ENCODE measurements around the gene CRELD2.

DNA sequence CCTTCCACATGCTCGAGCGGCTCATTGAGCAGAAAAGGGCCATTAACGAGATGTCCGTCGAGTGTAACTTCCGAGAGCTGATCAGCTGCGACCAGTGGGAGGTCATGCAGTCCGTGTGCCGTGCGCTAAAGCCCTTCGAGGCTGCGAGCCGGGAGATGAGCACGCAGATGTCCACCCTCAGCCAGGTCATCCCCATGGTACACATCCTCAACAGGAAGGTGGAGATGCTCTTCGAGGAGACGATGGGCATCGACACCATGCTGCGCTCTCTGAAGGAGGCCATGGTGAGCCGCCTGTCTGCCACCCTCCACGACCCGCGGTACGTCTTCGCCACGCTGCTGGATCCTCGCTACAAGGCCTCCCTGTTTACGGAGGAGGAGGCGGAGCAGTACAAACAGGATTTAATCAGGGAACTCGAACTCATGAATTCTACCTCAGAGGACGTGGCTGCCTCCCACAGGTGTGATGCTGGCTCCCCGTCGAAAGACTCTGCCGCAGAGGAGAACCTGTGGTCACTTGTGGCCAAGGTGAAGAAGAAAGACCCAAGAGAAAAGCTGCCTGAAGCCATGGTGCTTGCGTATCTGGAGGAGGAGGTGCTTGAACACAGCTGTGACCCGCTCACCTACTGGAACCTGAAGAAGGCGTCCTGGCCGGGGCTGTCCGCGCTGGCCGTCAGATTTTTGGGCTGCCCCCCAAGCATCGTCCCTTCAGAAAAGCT is 31.9 kb upstream of the CRELD2 start:
- TF ChIP-seq, protein P1, sequence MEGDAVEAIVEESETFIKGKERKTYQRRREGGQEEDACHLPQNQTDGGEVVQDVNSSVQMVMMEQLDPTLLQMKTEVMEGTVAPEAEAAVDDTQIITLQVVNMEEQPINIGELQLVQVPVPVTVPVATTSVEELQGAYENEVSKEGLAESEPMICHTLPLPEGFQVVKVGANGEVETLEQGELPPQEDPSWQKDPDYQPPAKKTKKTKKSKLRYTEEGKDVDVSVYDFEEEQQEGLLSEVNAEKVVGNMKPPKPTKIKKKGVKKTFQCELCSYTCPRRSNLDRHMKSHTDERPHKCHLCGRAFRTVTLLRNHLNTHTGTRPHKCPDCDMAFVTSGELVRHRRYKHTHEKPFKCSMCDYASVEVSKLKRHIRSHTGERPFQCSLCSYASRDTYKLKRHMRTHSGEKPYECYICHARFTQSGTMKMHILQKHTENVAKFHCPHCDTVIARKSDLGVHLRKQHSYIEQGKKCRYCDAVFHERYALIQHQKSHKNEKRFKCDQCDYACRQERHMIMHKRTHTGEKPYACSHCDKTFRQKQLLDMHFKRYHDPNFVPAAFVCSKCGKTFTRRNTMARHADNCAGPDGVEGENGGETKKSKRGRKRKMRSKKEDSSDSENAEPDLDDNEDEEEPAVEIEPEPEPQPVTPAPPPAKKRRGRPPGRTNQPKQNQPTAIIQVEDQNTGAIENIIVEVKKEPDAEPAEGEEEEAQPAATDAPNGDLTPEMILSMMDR (IDR thresholded peaks at IDR 0.05; ENCODE audit: low read length): no peak
- TF ChIP-seq EZH2 (optimal IDR thresholded peaks at IDR 0.05; ENCODE audit: low read depth, low read length): no peak

Measured in MM.1S (cell line).